HepG2 (cell line): ENCODE results near the gene ANKRD13D. TPM values are rescaled to one million over a fixed set of nuclear protein-coding genes. Genes with fewer than 3 reads are reported as not detected.

Experiments used
- ATAC-seq: fragments of 200-7000 bp; cut with Tn5 transposase; 3 replicates; pipeline ENCODE4 v1.9.1; 2020; ENCODE audit warnings: mild to moderate bottlenecking, moderate library complexity
- BruUV-seq: library from RNA; stranded (reverse); fragments of 400-500 nt; replicated peaks from 2 replicates; lab custom pipeline; 2021; lab: Mats Ljungman, UMichigan
- CTCF ChIA-PET: fragments of 300-600 bp; formaldehyde crosslinking; extraction: SDS; loops from one replicate; lab custom pipeline; 2021; ENCODE audit warnings: low total read pairs, inconsistent platforms, low intra/inter-chr PET ratio; lab: Yijun Ruan, JAX
- POLR2A ChIA-PET: fragments of 350-600 bp; sonication (Branson Sonifier 250); formaldehyde crosslinking; loops from one replicate; lab custom pipeline; 2020; ENCODE audit warnings: antibody characterized with exemption, inconsistent platforms; lab: Yijun Ruan, JAX
- DNase-seq: peaks from one replicate; pipeline ENCODE4 v3.0.0-alpha.2; 2015; ENCODE audit warnings: low spot score
- FAIRE-seq: peaks from 3 replicates; lab custom pipeline; 2011; peaks lifted over from hg19 to GRCh38; lab: Jason Lieb, UNC
- H2AFZ ChIP-seq: one replicate; pipeline ENCODE4 v1.6.1; 2011; ENCODE audit warnings: low read length, inconsistent platforms
- H3K27ac ChIP-seq: fragments of 300-600 bp; 3 replicates; pipeline ENCODE4 v1.8.0; 2011; ENCODE audit warnings: mixed run types, mild to moderate bottlenecking, mixed read lengths, low read length, inconsistent platforms; ENCODE audit not compliant: insufficient read depth; ENCODE audit errors: extremely low read length
- H3K27me3 ChIP-seq, 2 experiments: fragments of 200-600 bp in 1 of 2; 2 replicates in 1 of 2; 3 replicates in 1 of 2; pipeline versions ENCODE4 v1.6.0 to v1.8.0; 2011; ENCODE audit warnings: low read length in 2 of 2, mild to moderate bottlenecking in 2 of 2, moderate library complexity in 2 of 2, inconsistent platforms in 1 of 2; ENCODE audit not compliant: insufficient read depth in 2 of 2, control insufficient read depth in 1 of 2
- H3K36me3 ChIP-seq, 2 experiments: fragments of 200-600 bp in 1 of 2; replicated peaks in 1 of 2; 2 replicates in 1 of 2; 3 replicates in 1 of 2; pipeline versions ENCODE4 v1.5.1 to v1.8.0; 2011; ENCODE audit warnings: low read length in 2 of 2, inconsistent platforms in 1 of 2; ENCODE audit not compliant: insufficient read depth in 2 of 2, control insufficient read depth in 1 of 2
- H3K4me1 ChIP-seq: 2 replicates; pipeline ENCODE4 v1.5.1; 2012; ENCODE audit warnings: low read length, inconsistent platforms; ENCODE audit not compliant: insufficient read depth
- H3K4me2 ChIP-seq: 2 replicates; pipeline ENCODE4 v1.6.0; 2011; ENCODE audit warnings: low read depth, low read length, inconsistent platforms
- H3K4me3 ChIP-seq, 3 experiments: fragments of 200-600 bp in 1 of 3; sonication (generic), shearing (Covaris generic) in 1 of 3; replicated peaks in 1 of 3; 2 replicates each; pipeline ENCODE4 v1.5.1; 2011 to 2016; ENCODE audit warnings: low read length in 3 of 3, inconsistent platforms in 2 of 3, low read depth in 2 of 3, mild to moderate bottlenecking in 2 of 3, control low read depth in 1 of 3, mixed read lengths in 1 of 3; ENCODE audit not compliant: insufficient read depth in 1 of 3
- H3K79me2 ChIP-seq: one replicate; pipeline ENCODE4 v1.6.1; 2011; ENCODE audit warnings: low read length, inconsistent platforms; ENCODE audit not compliant: insufficient read depth
- H3K9ac ChIP-seq: 2 replicates; pipeline ENCODE4 v1.6.0; 2011; ENCODE audit warnings: mild to moderate bottlenecking, low read depth, low read length, inconsistent platforms; ENCODE audit not compliant: insufficient read depth
- H3K9me3 ChIP-seq: 2 replicates; pipeline ENCODE4 v1.5.1; 2012; ENCODE audit warnings: mild to moderate bottlenecking, low read length
- H4K20me1 ChIP-seq: 2 replicates; pipeline ENCODE4 v1.6.0; 2011; ENCODE audit warnings: inconsistent platforms, mild to moderate bottlenecking, low read length, moderate library complexity; ENCODE audit not compliant: insufficient read depth
- KDM1A ChIP-seq: IDR thresholded peaks from 2 replicates; pipeline ENCODE4 v1.6.1; 2016; ENCODE audit warnings: missing compliant biosample characterization
- WGBS: methylation state at CpG from one replicate; pipeline ENCODE4 v1.1.6; 2017; ENCODE audit warnings: low lambda C conversion rate; 5-methylcytosine and 5-hydroxymethylcytosine counted together
- in situ Hi-C: cut with HindIII; loops from 2 replicates; pipeline ENCODE4 v1.10.0; 2017; ENCODE audit warnings: low pct_unique_long_range_greater_than_20kb; ENCODE audit not compliant: extremely low pct_ligation_motif_present
- intact Hi-C: fragments of 100-400 bp; cut with micrococcal nuclease; formaldehyde crosslinking; loops from one replicate; pipeline ENCODE4 v1.10.0; 2022; ENCODE audit not compliant: unreplicated experiment
- polyA plus RNA-seq, 8 experiments: library from polyadenylated mRNA; depleted of rRNA in 3 of 8; stranded (reverse) in 7 of 8; unstranded in 1 of 8; fragments of >200 nt; fragmentation: Illumina TruSeq in 4 of 8; extraction: Trizol in 4 of 8; gene quantifications; 2 replicates each; pipeline versions ENCODE4 v1.2.1 to v1.2.3, GENCODE V29; 2011 to 2016; ENCODE audit warnings: low read depth in 4 of 8, missing spikeins in 1 of 8, mixed read lengths in 1 of 8; ENCODE audit not compliant: insufficient read depth in 1 of 8
- total RNA-seq, 5 experiments: library from RNA; depleted of rRNA; stranded (reverse); fragments of >200 nt; fragmentation: Illumina TruSeq; extraction: Trizol; gene quantifications; 2 replicates each; pipeline ENCODE4 v1.2.3, GENCODE V29; 2016; ENCODE audit warnings: low read depth in 1 of 5
- TF ChIP-seq, protein P1 (sequence below): sonication (generic); formaldehyde crosslinking; IDR thresholded peaks from 2 replicates; pipeline ENCODE4 v1.8.0; 2022; ENCODE audit warnings: mild to moderate bottlenecking, missing genetic modification reagents, borderline replicate concordance

Gene ANKRD13D
- total and polyA plus RNA-seq, 2 of the 13 experiments (the other 11 are each of a cell fraction or from before 2014, with no cell fraction given) = 18.6 to 27.3 TPM

DNA sequence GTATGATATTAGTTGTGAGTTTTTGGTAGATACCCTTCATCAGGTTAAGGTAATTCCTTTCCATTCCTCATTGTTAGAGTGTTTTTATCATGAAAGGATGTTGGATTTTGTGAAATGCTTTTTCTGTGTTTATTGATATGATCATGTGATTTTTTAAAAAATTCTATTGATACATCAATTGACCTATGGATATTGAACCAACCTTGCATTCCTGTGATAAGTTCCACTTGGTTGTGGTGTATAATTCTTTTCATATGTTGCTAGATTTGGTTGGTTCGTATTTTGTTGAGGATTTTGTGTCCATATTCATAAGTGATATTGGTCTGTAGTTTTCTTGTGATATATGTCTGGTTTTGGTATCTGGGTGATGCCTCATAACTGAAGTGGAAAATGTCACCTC, 6.7 kb downstream of the ANKRD13D start:
- Histone ChIP-seq H3K27me3 (no peaks in the 10 kb centered on the region), H3K9me3 (peaks cover 11% of the 10 kb centered on the region; the same call in 1 of the 2 replicates), H3K4me3 (no peak overlapping the region), H3K27ac (no peak overlapping the region), H3K79me2 (peaks cover under 1% of the 10 kb centered on the region), H3K4me1 (peaks cover 7% of the 10 kb centered on the region; the same call in 1 of the 2 replicates), H4K20me1 (no peaks in the 10 kb centered on the region), H2AFZ (no peak overlapping the region), H3K4me2 (no peak overlapping the region), H3K36me3 (peaks cover 8 to 45% of the 10 kb centered on the region in 2 experiments; a peak in 4 of 5 replicates), H3K9ac (no peak overlapping the region)
- BruUV-seq = no TSS peak
- FAIRE-seq (no peak), ATAC-seq (no peak), DNase-seq (no peak)
- intact Hi-C loops (no loop called here), in situ Hi-C loops (no loop called here)
- POLR2A ChIA-PET = no interaction called here
- TF ChIP-seq, protein P1, sequence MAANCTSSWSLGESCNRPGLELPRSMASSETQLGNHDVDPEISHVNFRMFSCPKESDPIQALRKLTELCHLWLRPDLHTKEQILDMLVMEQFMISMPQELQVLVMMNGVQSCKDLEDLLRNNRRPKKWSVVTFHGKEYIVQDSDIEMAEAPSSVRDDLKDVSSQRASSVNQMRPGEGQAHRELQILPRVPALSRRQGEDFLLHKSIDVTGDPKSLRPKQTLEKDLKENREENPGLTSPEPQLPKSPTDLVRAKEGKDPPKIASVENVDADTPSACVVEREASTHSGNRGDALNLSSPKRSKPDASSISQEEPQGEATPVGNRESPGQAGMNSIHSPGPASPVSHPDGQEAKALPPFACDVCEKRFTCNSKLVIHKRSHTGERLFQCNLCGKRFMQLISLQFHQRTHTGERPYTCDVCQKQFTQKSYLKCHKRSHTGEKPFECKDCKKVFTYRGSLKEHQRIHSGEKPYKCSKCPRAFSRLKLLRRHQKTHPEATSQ (CRISPR knock-in tag) = no peak
- CTCF ChIA-PET = no interaction called here
- 97% methylated on average over 1 of the region's 1 CpG for WGBS

DNA sequence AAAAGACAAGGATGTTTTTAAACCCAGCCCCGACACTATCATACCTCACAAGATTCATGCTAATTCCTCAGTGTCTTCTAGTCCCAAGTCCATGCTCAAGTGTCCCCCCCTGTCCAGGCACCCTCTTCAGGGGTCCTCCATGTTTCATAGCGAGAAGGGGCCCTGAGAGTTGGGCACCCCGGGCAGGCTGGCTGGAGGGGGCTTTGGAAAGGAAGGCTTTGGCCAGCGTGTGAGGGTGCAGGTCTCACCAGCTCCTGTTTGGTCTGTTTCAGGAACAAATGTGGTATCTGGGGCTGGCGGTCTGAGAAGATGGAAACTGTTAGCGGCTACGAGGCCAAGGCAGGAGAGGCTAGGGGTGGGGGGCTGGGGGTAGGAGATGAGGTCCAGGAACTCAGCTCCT, 9.7 kb downstream of the ANKRD13D start:
- Histone ChIP-seq H3K4me2 (no peak overlapping the region), H2AFZ (no peak overlapping the region), H4K20me1 (no peaks in the 10 kb centered on the region), H3K36me3 (peaks cover 9 to 37% of the 10 kb centered on the region in 2 experiments; a peak in 4 of 5 replicates), H3K4me1 (peaks cover 8% of the 10 kb centered on the region), H3K79me2 (no peaks in the 10 kb centered on the region), H3K27ac (no peak overlapping the region), H3K27me3 (no peaks in the 10 kb centered on the region), H3K9ac (no peak overlapping the region), H3K9me3 (peaks cover 11% of the 10 kb centered on the region; the same call in 1 of the 2 replicates), H3K4me3 (no peak overlapping the region)
- WGBS = 97% methylated on average over 7 of the region's 7 CpGs
- TF ChIP-seq KDM1A (CRISPR knock-in tag) = no peak
- POLR2A ChIA-PET = interaction anchor here (1.0 kb wide), 1 partner anchor 10 kb away, joined by 4 read pairs; the partner anchor contains the start of gene ANKRD13D
- intact Hi-C loops (no loop called here), in situ Hi-C loops (no loop called here)
- no TSS peak for BruUV-seq
- CTCF ChIA-PET = no interaction called here
- DNase-seq = no peak
- no peak for ATAC-seq
- no peak for FAIRE-seq
